HS-27A (cell line): ENCODE data around the gene STARD8.

ENCODE experiments used
- DNase-seq: peaks from one replicate; pipeline ENCODE4 v3.0.0-alpha.2; 2012; ENCODE audit warnings: low read depth, missing footprints

STARD8 gene

GRCh38 chrX:68691921-68692320 is 44.5 kb downstream of the STARD8 start:
- no peak for DNase-seq

- no peak for DNase-seq
These were observed 45.2 kb downstream of the STARD8 start for GRCh38 chrX:68692651-68693050.

- no peak for DNase-seq
These were observed 46.3 kb downstream of the STARD8 start for GRCh38 chrX:68693481-68694434.

- no peak for DNase-seq
These were observed 47.2 kb downstream of the STARD8 start for GRCh38 chrX:68694435-68695205.

- no peak for DNase-seq
These were observed 47.9 kb downstream of the STARD8 start for GRCh38 chrX:68695206-68695845.

- no peak for DNase-seq
These were observed 49.0 kb downstream of the STARD8 start for GRCh38 chrX:68696267-68696990.

GRCh38 chrX:68697036-68697435 is 49.6 kb downstream of the STARD8 start:
- no peak for DNase-seq

- DNase-seq: no peak
These were observed 50.1 kb downstream of the STARD8 start for GRCh38 chrX:68697465-68698125.

GRCh38 chrX:68698942-68699341 is 51.5 kb downstream of the STARD8 start:
- no peak for DNase-seq

- DNase-seq: peak; percentile 57
These were observed 52.7 kb downstream of the STARD8 start for GRCh38 chrX:68699960-68700746.

GRCh38 chrX:68703369-68703768 is 55.9 kb downstream of the STARD8 start:
- DNase-seq: no peak

GRCh38 chrX:68703846-68704245 is 56.4 kb downstream of the STARD8 start:
- DNase-seq: no peak

GRCh38 chrX:68705986-68706385 is 58.5 kb downstream of the STARD8 start:
- DNase-seq: no peak

- no peak for DNase-seq
These were observed 61.2 kb downstream of the STARD8 start for GRCh38 chrX:68708503-68709290.

GRCh38 chrX:68710870-68711576 is 63.6 kb downstream of the STARD8 start:
- no peak for DNase-seq

- no peak for DNase-seq
These were observed 64.4 kb downstream of the STARD8 start for GRCh38 chrX:68711845-68712244.

GRCh38 chrX:68714856-68715255 is 67.4 kb downstream of the STARD8 start:
- DNase-seq: no peak

- no peak for DNase-seq
These were observed 69.7 kb downstream of the STARD8 start for GRCh38 chrX:68717196-68717595.
